Omental fat pad (tissue), 4 donors: ENCODE data around the gene SSR4. TPM values are rescaled to one million over a fixed set of nuclear protein-coding genes. Genes with fewer than 3 reads are reported as not detected.

Experiments
- ATAC-seq: fragments of 150-250 bp; one replicate; pipeline ENCODE4 v1.9.1; 2016; ENCODE audit warnings: mild to moderate bottlenecking, moderate library complexity; ENCODE audit not compliant: low FRiP score
- DNase-seq: peaks from one replicate; pipeline ENCODE4 v3.0.0-alpha.2; 2019; ENCODE audit warnings: low spot score
- total RNA-seq, 4 donors: library from RNA; depleted of rRNA; stranded (reverse); fragments of >200 nt; gene quantifications; one replicate each; pipeline ENCODE4 v1.1.0, GENCODE V29; 2016
- TF ChIP-seq, protein P1 (sequence below), 3 donors: fragments of 450-650 bp; IDR thresholded peaks; one replicate each; pipeline ENCODE4 v1.5.1; 2016 to 2017; ENCODE audit warnings: antibody characterized with exemption in 3 of 3, mild to moderate bottlenecking in 3 of 3, moderate library complexity in 2 of 3

The SSR4 gene
- total RNA-seq, 4 donors from 2014 or later = 126 to 249 (median 179) TPM

DNA sequence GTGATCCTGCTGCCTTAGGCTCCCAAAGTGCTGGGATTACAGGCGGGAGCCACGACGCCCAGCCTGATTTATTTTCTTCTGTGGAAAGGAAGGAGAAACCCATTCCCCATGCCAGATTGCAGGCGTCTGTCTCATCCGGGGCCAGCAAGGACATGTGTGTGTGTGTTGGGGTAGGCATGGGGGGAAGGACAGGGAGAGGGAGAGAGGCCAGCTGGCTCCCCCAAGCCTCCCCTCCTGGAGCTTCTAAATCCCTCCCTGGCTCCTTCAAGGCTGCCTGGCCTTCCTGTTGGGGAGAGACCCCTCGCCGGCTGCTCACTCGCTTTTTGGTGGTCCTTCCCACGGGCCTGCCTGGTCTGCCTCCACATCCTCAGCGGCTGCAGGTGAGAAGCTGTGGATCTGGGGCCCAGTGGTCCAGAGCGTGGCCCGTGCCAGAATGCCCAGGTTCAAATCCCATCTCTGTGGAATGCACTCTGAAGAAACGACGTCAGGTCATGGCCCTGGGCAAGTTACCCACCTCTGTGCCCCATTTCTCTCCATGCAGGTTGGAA, 31.8 kb upstream of the SSR4 start:
- ATAC-seq = no peak
- TF ChIP-seq, protein P1, sequence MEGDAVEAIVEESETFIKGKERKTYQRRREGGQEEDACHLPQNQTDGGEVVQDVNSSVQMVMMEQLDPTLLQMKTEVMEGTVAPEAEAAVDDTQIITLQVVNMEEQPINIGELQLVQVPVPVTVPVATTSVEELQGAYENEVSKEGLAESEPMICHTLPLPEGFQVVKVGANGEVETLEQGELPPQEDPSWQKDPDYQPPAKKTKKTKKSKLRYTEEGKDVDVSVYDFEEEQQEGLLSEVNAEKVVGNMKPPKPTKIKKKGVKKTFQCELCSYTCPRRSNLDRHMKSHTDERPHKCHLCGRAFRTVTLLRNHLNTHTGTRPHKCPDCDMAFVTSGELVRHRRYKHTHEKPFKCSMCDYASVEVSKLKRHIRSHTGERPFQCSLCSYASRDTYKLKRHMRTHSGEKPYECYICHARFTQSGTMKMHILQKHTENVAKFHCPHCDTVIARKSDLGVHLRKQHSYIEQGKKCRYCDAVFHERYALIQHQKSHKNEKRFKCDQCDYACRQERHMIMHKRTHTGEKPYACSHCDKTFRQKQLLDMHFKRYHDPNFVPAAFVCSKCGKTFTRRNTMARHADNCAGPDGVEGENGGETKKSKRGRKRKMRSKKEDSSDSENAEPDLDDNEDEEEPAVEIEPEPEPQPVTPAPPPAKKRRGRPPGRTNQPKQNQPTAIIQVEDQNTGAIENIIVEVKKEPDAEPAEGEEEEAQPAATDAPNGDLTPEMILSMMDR (IDR thresholded peaks at IDR 0.05) = no peak
- DNase-seq = no peak

DNA sequence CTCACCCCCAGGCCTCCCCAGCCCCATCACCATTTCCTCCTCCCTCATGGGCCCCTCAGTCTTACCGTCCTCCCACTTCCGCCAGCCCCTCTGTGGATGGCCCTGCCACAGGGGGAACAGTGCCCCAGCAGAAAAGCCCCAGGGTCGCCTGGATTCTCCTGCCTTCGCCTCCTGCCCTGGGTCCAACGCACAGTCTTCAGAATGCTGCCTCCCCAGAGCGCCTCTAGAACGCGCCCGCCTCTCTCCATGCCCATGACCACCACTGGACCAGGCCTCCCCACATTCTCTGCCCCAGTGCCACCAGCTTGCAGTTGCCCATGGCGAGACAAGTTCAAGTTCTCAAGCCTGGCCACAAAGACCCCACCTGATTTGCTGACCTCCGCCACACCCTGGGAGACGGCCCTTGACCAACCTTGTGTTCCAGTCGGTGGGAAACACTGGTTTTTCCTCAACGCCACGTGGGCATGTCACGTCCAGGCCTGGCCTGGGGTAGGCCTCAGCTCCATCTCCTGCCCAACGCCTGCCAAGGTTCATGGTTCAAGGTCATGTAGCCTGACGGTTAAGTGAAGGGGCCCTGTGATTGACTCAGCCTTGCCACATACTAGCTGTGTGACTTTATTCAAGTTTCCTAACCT, 31.1 kb upstream of the SSR4 start:
- DNase-seq = no peak
- ATAC-seq = no peak
- TF ChIP-seq, protein P1 (IDR thresholded peaks at IDR 0.05) = no peak

DNA sequence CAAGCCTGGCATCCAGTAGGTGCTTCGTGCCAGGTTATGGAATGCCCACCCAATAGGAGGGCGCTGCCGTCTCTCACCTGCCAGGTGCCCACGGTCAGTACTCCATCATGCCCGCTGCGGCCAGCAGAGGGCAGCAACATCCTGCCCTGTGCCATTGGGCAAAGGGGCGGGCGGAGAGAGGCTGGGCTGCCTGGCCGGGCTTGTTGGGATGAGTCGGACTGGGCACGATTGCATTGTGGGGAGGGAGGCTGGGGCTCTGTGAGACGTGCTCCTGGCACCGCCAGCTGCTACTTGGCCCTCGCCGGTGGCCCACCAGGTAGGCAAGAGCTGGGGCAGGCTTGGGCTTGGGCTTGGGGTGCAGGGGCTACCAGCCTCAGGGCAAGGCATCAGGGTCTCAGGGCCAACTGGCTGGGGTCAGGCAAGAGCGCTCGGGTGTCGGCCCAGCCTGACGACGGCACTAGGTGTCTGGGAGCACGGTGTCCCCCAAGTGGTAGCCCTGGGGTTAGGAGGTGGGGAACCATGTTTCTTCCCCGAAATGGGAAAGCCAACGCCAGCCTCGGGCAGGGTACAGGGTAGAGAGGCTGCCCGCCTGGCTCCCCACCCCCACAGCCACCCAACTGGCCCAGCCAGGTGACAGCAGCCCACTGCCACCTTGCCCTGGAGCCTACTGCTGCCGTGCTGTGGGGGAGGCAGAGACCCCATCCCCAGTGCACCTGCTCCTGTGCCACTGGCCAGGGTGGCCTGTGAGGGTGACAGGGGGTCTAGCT, 30.3 kb upstream of the SSR4 start, which contains the start of gene PLXNB3:
PLXNB3 (plus strand) TSS at position 261 of the 767 bp plus-strand sequence. CDS start 1,287 bp downstream, outside the sequence.
- DNase-seq (peak; percentile 66), ATAC-seq (peak; percentile 84)
- TF ChIP-seq, protein P1 (IDR thresholded peaks at IDR 0.05) = peak in 1 of 3 donors; percentile 54

DNA sequence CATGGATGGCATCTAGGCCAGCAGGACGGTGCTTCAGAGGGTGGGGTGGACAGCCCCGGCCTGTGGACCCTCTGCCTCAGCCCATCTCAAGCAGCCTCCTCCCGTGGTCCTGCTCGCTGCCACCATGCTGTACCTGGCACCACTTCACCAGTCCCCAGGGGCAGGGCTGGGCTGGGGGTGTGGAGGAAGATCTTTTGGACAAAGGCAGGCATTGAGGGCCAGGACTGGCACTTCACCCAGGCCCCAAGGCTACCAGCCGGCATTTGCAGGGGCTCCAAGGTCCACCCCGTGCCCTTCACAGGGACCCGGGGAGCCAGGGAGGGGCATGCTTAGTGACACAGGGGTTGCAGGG, 29.7 kb upstream of the SSR4 start:
- TF ChIP-seq, protein P1 (IDR thresholded peaks at IDR 0.05) = no peak
- DNase-seq (no peak), ATAC-seq (no peak)

DNA sequence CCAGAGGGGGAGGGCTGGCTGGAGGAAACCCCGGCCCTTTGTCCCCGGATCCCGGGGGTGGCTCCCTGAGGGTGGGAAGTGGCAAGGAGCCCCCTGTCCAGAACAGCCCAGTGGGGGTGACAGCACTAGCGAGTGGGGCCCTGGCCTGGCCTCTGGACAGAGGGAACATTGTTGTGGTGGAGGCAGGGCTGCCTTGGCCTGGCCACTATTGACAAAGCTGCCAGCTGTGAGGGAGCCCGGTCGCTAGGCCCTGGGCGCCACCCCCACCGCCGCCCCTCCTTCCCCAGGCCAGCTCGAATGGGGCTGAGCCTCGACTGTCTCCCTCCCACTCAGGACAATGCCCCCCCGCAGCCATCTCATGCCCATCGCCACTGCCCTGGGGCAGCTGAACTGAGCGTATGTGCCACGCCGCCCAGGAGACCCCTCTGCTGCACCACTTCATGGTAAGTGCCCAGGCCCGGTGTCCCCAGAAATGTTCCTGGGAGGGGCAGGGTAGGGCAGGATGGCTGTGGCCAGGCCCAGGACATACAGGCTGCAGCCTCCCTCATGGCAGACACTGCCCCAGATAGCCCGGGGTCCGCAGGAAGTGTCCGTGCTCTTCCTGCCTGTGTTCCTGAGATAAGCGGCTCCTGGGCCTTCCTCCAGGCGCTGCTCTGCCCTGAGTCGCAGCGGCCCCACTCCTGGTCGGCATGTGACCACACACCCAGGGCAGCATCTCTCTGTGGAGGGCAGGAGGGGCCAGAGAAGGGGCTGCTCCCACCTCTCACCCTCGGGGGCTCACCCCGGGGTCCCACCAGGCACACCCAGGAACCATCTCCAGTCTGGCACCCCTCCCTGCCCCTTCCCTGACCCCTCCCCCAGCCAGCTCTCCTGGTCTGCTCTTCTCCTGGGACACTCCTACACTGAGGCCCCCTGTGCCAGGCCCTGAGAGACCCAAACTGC, 29.1 kb upstream of the SSR4 start:
- TF ChIP-seq, protein P1 (IDR thresholded peaks at IDR 0.05) = no peak
- DNase-seq (no peak), ATAC-seq (no peak)

DNA sequence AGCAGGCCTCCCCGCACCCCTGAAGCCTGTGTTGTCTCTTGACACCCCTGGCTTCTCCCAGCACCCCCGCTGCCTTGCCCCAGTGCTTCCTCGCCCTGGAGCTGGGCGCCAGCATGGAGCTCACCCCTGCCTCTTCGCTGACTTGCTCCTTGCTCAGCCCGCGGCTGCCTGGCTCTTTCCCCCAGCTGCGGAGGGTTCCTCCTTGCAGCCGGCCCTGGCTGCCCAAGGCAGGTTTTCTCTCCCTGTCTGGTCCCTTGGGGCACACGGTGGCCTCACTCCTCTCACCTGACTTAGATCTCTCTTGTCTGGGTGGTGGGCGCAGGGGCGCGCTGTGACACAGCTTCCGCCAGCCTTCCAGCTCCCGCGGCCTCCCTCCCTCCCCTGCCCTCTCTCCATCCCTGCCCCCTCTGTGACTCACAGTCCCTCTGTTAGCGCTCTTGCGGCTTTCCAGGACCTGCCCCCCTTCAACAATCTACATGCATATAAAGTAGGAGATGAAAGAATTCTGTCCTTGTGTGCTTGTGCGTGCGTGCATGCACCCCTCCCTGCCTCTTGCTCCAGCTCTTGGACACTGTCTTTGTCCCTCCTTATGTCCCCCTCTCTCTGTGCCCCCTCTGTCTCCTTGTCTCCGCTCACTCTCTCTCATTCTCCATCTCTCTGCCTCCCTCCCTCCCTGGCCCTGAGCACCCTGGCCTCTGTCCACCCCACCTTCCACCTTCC, 28.2 kb upstream of the SSR4 start:
- no peak for ATAC-seq
- DNase-seq = no peak
- TF ChIP-seq, protein P1 (IDR thresholded peaks at IDR 0.05) = no peak
